ENCODE results near the gene VASN. TPM values are rescaled to one million over a fixed set of nuclear protein-coding genes. Genes with fewer than 3 reads are reported as not detected.

VASN gene
- total RNA-seq, 2 experiments from 2014 or later, result not detected

DNA sequence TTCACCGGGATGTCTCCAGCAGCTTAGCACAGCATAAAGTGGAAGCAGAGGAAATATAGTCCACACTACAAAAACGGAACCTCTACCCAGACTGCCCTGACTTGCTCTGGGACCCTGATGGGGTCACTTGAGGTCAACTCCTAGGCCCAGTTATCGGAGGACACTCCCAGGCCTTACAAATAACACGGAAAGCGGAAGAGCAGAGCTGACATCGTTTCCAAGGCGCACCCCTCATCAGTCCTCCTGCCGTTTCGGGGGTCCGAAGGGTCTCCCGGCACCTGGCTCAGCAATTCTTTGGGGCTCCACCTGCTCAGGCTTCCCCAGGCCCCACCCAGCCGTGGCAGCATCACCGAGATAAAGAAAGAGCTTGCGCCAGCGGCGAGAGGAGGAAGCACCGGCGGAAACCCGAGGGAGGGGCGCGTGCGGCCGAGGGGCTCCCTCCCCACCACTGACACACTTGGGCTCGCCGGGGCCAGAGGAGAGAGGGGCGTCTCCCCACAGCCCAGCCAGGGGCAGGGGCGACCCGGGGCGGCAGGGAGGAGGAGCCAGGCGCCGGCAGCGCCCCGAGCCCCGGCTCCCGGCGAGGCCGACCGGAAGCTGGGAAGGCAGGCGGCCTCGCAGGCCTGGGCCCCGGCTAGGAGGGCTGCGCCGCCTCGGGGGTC is 44.0 kb downstream of the VASN start:
- ChIA-PET CTCF (ENCODE audit: unreplicated experiment) (interaction anchor here (1.0 kb wide), 1 partner anchor 16 kb away, joined by 3 read pairs; no protein-coding TSS in a partner anchor), POLR2A (interaction anchor here (1.3 kb wide), 1 partner anchor 114 kb away, joined by 3 read pairs; no protein-coding TSS in a partner anchor)
- H4K20me1 ChIP-seq (ENCODE audit: insufficient read depth, low read length), result peaks cover 8% of the 10 kb centered on the region
- peaks cover 20% of the 10 kb centered on the region; the same call in 1 of the 2 replicates for H3K36me3 ChIP-seq (ENCODE audit: insufficient read depth, low read length)
- H3K9me3 ChIP-seq (ENCODE audit: low read length), result no peaks in the 10 kb centered on the region
- peaks cover 30% of the 10 kb centered on the region for H3K4me1 ChIP-seq (ENCODE audit: insufficient read depth, low read length, poor library complexity, severe bottlenecking)
- intact Hi-C loops (cut with micrococcal nuclease; ENCODE audit: unreplicated experiment), result loop anchor here (2.0 to 10.0 kb wide), 3 partner anchors 59 to 199 kb away; partner anchors contain the start of genes NMRAL1 and UBALD1
- H2AFZ ChIP-seq (ENCODE audit: low read length), result peak overlapping the region; percentile 60; the same call in 1 of the 2 replicates
- H3K9me2 ChIP-seq (ENCODE audit: insufficient read depth, low read length), result no peaks in the 10 kb centered on the region
- TF ChIP-seq EZH2phosphoT487 (IDR thresholded peaks at IDR 0.05; ENCODE audit: borderline replicate concordance, low read depth, low read length) (no peak), CTCF (conservative IDR thresholded peaks at IDR 0.05; ENCODE audit: low read length) (no peak)
- H3K4me2 ChIP-seq (ENCODE audit: low read length), result peak overlapping the region; percentile 99
- peak overlapping the region; percentile 98 for H3K4me3 ChIP-seq (ENCODE audit: low read depth, low read length, poor library complexity, severe bottlenecking)
- BruUV-seq (replicated peaks), result no TSS peak
- H3K79me2 ChIP-seq (ENCODE audit: insufficient read depth, low read depth, low read length), result peaks cover 24% of the 10 kb centered on the region
- H3K27ac ChIP-seq (ENCODE audit: low read depth, low read length, poor library complexity, severe bottlenecking), result peak overlapping the region; percentile 75
- peak; percentile 75 for DNase-seq (ENCODE audit: low spot score)

DNA sequence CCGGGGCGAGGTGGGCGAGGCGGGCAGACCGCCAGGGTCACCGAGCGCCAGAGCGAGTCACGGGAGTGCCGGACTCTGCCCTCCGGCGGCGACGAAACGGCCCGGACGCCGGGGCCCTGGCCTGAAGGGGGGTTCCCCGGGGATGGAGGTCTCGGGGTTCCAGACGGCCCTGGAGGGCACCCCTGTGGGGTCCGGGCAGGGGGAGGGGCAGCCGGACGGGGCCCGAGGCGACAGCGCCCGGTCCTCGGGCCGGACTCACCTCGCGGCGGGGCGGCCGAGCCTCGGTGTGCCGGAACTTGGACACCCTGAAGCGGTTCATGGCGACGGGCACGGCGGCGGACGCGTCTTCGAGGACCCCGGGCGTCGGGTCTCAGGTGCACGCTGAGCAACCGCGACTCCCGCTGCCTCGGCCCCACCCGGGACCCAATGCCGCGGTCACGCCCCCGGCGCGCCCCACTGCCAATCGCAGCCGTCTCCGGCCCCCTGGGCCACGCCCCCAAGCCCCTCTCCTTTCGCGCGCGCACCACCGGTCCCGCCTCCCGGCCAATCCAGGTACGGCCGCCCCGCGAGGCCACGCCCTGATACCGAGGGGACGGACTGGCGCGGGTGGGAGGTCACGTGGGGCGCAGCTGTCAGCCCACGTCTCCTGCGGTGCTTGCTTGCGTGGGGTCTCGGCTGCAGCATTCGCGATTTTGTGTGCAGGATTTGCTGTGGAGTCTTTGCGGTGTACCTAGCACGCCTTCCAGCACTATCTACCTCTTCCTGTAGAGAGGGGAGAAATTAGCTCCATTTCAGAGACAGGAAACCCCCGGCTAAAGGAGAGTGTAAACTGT is 44.8 kb downstream of the VASN start, which contains the start of gene CORO7:
CORO7 (minus strand) TSS at position 397 of the 833 bp plus-strand sequence; CDS start at position 319, 78 bp downstream.
- H3K9me2 ChIP-seq (ENCODE audit: insufficient read depth, low read length), result no peaks in the 10 kb centered on the region
- H3K4me2 ChIP-seq (ENCODE audit: low read length), result peak within 1 kb of the TSS; percentile 99
- peaks cover 24% of the 10 kb centered on the region for H3K79me2 ChIP-seq (ENCODE audit: insufficient read depth, low read depth, low read length)
- H3K4me1 ChIP-seq (ENCODE audit: insufficient read depth, low read length, poor library complexity, severe bottlenecking), result peaks cover 30% of the 10 kb centered on the region
- ChIA-PET POLR2A (interaction anchor here (0.9 to 1.3 kb wide), 2 partner anchors 10 to 115 kb away, joined by 3 to 4 read pairs; no protein-coding TSS in a partner anchor), CTCF (ENCODE audit: unreplicated experiment) (interaction anchor here (1.0 kb wide), 1 partner anchor 16 kb away, joined by 3 read pairs; no protein-coding TSS in a partner anchor)
- peak; percentile 96 for DNase-seq (ENCODE audit: low spot score)
- peaks cover 8% of the 10 kb centered on the region for H4K20me1 ChIP-seq (ENCODE audit: insufficient read depth, low read length)
- peak within 1 kb of the TSS; percentile 75 for H3K27ac ChIP-seq (ENCODE audit: low read depth, low read length, poor library complexity, severe bottlenecking)
- BruUV-seq (replicated peaks), result no TSS peak
- H2AFZ ChIP-seq (ENCODE audit: low read length), result peak within 1 kb of the TSS; percentile 76
- intact Hi-C loops (cut with micrococcal nuclease; ENCODE audit: unreplicated experiment), result loop anchor here (2.0 to 10.0 kb wide), 3 partner anchors 58 to 198 kb away; partner anchors contain the start of genes NMRAL1 and UBALD1
- no peak for TF ChIP-seq EZH2phosphoT487 (IDR thresholded peaks at IDR 0.05; ENCODE audit: borderline replicate concordance, low read depth, low read length)
- H3K9me3 ChIP-seq (ENCODE audit: low read length), result no peaks in the 10 kb centered on the region
- H3K4me3 ChIP-seq (ENCODE audit: low read depth, low read length, poor library complexity, severe bottlenecking), result peak within 1 kb of the TSS; percentile 98
- peaks cover 14% of the 10 kb centered on the region; the same call in 1 of the 2 replicates for H3K36me3 ChIP-seq (ENCODE audit: insufficient read depth, low read length)

DNA sequence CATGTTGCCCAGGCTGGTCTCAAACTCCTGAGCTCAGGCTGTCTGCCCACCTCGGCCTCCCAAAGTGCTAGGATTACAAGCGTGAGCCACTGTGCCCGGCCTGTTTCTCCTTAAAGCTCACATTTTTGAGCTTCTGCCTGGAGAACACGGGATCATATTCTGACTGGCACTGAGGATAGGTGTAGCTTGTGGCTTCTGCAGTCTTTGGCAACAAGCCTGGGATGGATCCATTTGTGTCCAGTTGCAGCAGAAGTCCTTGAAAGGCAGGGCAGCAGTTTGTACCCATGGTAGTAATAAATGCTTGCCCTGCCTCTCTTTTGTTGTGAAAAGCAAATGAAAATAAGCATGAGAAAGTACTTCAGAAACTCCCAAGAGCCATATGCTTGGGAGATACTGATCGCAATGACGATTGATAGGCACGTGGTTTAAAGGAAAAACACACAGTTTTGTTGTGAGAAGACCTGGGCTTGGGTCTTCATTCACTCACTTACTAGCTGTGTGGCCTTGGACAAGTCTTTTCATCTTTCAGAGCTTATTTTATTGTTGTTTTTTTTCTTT is 47.8 kb downstream of the VASN start:
- H3K9me2 ChIP-seq (ENCODE audit: insufficient read depth, low read length), result no peaks in the 10 kb centered on the region
- H2AFZ ChIP-seq (ENCODE audit: low read length), result no peak overlapping the region
- H3K4me3 ChIP-seq (ENCODE audit: low read depth, low read length, poor library complexity, severe bottlenecking), result no peak overlapping the region
- ChIA-PET POLR2A (interaction anchor here (0.8 kb wide), 1 partner anchor 58 kb away, joined by 5 read pairs; no protein-coding TSS in a partner anchor), CTCF (ENCODE audit: unreplicated experiment) (interaction anchor here (0.6 kb wide), 2 partner anchors 147 to 538 kb away, joined by 4 read pairs; partner anchors contain the start of gene TFAP4)
- no peak overlapping the region for H3K4me2 ChIP-seq (ENCODE audit: low read length)
- H3K9me3 ChIP-seq (ENCODE audit: low read length), result no peaks in the 10 kb centered on the region
- TF ChIP-seq CTCF (conservative IDR thresholded peaks at IDR 0.05; ENCODE audit: low read length) (no peak), EZH2phosphoT487 (IDR thresholded peaks at IDR 0.05; ENCODE audit: borderline replicate concordance, low read depth, low read length) (no peak)
- no peaks in the 10 kb centered on the region for H3K36me3 ChIP-seq (ENCODE audit: insufficient read depth, low read length)
- intact Hi-C loops (cut with micrococcal nuclease; ENCODE audit: unreplicated experiment), result loop anchor here (5.0 to 10.0 kb wide), 2 partner anchors 112 to 195 kb away; partner anchors contain the start of gene UBALD1
- H4K20me1 ChIP-seq (ENCODE audit: insufficient read depth, low read length), result peaks cover 8% of the 10 kb centered on the region
- DNase-seq (ENCODE audit: low spot score), result no peak
- H3K79me2 ChIP-seq (ENCODE audit: insufficient read depth, low read depth, low read length), result peaks cover 17% of the 10 kb centered on the region
- peaks cover 22% of the 10 kb centered on the region for H3K4me1 ChIP-seq (ENCODE audit: insufficient read depth, low read length, poor library complexity, severe bottlenecking)
- BruUV-seq (replicated peaks), result no TSS peak
- no peak overlapping the region for H3K27ac ChIP-seq (ENCODE audit: low read depth, low read length, poor library complexity, severe bottlenecking)
